Endothelial cell (in vitro differentiated cells): ENCODE measurements around the gene C6orf163. TPM values are rescaled to one million over a fixed set of nuclear protein-coding genes. Genes with fewer than 3 reads are reported as not detected.
A peak's percentile ranks its signal among the peaks of the same experiment; 100 is the strongest.

Source experiments
- DNase-seq: peaks from one replicate; pipeline ENCODE4 v3.0.0; 2021; ENCODE audit warnings: low spot score
- H3K27ac Mint-ChIP-seq: one replicate; pipeline ENCODE4 v1.8.0; 2021; ENCODE audit warnings: mixed read lengths, inconsistent platforms; ENCODE audit not compliant: unreplicated experiment
- H3K27me3 Mint-ChIP-seq: one replicate; pipeline ENCODE4 v1.8.0; 2021; ENCODE audit warnings: mild to moderate bottlenecking, moderate library complexity, mixed read lengths, inconsistent platforms; ENCODE audit not compliant: unreplicated experiment
- H3K36me3 Mint-ChIP-seq: one replicate; pipeline ENCODE4 v1.8.0; 2021; ENCODE audit warnings: mild to moderate bottlenecking, low read depth, mixed read lengths, inconsistent platforms; ENCODE audit not compliant: unreplicated experiment
- H3K4me1 Mint-ChIP-seq: one replicate; pipeline ENCODE4 v1.8.0; 2021; ENCODE audit warnings: mild to moderate bottlenecking, mixed read lengths, inconsistent platforms; ENCODE audit not compliant: unreplicated experiment
- H3K4me3 Mint-ChIP-seq: one replicate; pipeline ENCODE4 v1.8.0; 2021; ENCODE audit warnings: mild to moderate bottlenecking, mixed read lengths, inconsistent platforms; ENCODE audit not compliant: unreplicated experiment
- H3K9me3 Mint-ChIP-seq: one replicate; pipeline ENCODE4 v1.8.0; 2021; ENCODE audit warnings: mixed read lengths, inconsistent platforms; ENCODE audit not compliant: unreplicated experiment
- total RNA-seq: library from RNA; stranded (reverse); fragmentation: NEBNext Ultra II Directional; extraction: Animal tissue kit (Norgen Biotek cat#: 25700); gene quantifications from one replicate; pipeline ENCODE4 v1.2.1, GENCODE V29; 2021; ENCODE audit not compliant: unreplicated experiment
- TF ChIP-seq, protein P1 (sequence below): fragments of 200-600 bp; sonication (generic); IDR thresholded peaks from one replicate; pipeline ENCODE4 v1.5.0; 2021; ENCODE audit warnings: antibody characterized with exemption; ENCODE audit not compliant: unreplicated experiment

Gene C6orf163
- total RNA-seq, 1 donor from 2014 or later, result 4.0 TPM

DNA sequence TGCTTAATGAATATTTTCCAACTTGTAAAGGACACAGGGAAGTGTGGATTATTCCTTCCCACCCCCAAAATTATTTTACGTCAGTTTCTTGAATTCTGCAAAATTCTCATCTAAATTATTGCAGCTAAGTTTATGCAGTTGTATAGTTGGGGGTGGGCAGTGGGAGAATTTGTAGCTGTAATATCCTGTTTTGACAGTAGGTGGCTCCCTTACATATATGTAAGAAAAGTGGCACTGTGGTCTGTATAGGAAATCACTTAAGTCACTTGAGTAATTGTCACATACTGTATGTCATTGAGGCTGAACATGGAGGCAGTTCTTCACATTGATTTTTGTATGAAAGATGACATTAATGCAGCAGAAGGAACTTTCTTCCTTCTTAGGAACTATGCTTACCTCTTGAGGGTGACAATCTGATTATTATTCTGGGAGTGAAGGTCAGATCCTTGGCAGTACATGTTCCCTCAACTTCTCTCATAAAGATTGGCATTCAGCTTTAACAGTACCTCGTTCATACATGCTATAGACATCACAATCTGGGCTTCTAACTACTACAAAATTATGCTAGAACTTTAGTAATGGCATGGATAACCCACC is 48.5 kb downstream of the C6orf163 start:
- Mint-ChIP-seq H3K9me3 (no peaks in the 10 kb centered on the region), H3K4me1 (peaks cover 4% of the 10 kb centered on the region), H3K4me3 (no peak overlapping the region), H3K36me3 (no peaks in the 10 kb centered on the region), H3K27me3 (no peaks in the 10 kb centered on the region), H3K27ac (no peak overlapping the region)
- DNase-seq, result peak; percentile 16
- TF ChIP-seq, protein P1, sequence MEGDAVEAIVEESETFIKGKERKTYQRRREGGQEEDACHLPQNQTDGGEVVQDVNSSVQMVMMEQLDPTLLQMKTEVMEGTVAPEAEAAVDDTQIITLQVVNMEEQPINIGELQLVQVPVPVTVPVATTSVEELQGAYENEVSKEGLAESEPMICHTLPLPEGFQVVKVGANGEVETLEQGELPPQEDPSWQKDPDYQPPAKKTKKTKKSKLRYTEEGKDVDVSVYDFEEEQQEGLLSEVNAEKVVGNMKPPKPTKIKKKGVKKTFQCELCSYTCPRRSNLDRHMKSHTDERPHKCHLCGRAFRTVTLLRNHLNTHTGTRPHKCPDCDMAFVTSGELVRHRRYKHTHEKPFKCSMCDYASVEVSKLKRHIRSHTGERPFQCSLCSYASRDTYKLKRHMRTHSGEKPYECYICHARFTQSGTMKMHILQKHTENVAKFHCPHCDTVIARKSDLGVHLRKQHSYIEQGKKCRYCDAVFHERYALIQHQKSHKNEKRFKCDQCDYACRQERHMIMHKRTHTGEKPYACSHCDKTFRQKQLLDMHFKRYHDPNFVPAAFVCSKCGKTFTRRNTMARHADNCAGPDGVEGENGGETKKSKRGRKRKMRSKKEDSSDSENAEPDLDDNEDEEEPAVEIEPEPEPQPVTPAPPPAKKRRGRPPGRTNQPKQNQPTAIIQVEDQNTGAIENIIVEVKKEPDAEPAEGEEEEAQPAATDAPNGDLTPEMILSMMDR, result peak; percentile 84

DNA sequence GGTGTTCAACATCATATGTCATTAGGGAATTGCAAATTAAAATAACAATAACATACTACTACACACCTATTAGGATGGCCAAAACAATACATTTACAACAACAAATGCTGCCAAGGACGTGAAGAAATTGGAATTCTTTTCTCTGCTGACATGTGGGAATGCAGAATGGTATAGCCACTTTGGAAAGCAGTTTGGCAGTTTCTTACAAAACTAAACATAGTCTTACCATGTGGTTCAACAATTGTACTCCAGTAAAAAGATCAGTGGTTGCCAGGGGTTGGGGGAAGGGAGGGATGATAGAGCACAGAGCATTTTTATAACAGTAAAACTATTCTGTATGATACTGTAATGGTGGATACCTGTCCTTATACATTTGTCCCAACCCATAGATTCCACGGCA is 50.8 kb downstream of the C6orf163 start:
- Mint-ChIP-seq H3K27me3 (no peaks in the 10 kb centered on the region), H3K27ac (no peak overlapping the region), H3K36me3 (no peaks in the 10 kb centered on the region), H3K9me3 (no peaks in the 10 kb centered on the region), H3K4me1 (no peaks in the 10 kb centered on the region), H3K4me3 (no peak overlapping the region)
- TF ChIP-seq, protein P1, result no peak
- no peak for DNase-seq

DNA sequence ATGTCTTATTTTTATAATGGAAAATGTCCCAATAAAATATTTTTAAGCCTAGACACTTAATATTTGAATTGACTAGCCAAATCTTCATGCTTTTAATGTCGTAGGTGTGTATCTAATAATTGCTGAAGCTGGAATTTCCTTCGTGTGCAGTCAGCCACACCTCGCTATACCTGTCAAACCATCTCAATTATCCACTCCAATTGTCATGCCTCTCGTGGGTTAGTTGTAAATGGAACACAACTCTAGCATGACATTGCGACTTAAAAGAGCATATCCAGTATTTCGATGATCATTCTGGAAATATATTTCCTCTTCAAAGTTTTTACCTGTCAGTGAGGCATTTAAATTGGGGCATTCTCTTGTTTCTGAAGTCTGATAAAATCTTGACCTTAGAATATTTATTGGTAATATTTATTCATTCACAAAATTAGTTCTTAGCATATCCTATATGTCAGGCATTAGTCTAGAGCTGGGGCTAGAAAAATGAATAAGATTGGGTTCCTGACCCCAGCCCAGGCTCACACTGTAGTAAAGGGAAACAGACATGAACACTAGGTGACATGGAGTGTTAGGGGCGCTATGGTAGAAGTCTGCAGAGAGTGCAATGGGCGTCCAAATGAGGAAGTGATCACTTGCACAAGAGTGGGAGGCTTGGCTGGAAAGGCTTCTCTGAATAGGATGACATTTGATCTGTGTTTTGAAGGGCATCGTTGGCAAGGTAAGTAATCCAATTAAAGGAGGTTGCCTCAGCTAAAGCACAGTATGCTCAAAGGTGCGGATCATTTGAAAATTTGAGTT is 52.2 kb downstream of the C6orf163 start:
- H3K36me3 Mint-ChIP-seq, result no peaks in the 10 kb centered on the region
- H3K27me3 Mint-ChIP-seq, result no peaks in the 10 kb centered on the region
- TF ChIP-seq, protein P1, result no peak
- no peaks in the 10 kb centered on the region for H3K4me1 Mint-ChIP-seq
- no peaks in the 10 kb centered on the region for H3K9me3 Mint-ChIP-seq
- DNase-seq, result no peak
- H3K4me3 Mint-ChIP-seq, result no peak overlapping the region
- H3K27ac Mint-ChIP-seq, result no peak overlapping the region

DNA sequence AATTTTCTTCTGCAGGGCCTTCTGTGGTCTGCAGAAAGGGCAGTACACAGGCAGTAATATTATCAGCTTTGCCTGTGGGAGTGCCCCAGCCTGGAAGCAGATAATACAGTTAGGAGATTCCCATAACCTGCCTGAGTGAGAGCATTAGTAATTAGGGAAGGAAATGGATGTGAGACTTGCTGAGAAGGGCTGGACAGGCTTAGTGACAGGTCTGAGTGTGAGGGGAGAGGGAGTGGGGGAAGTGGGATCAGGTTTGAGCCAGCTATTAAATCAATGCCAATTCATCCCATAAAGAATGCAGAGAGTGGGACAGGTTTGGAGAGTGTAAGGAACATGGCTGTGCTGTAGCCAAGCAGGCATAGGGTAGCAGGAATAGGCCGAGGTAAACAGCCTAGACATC is 53.0 kb downstream of the C6orf163 start:
- Mint-ChIP-seq H3K4me1 (no peaks in the 10 kb centered on the region), H3K36me3 (no peaks in the 10 kb centered on the region), H3K27ac (peak overlapping the region; percentile 27), H3K4me3 (no peak overlapping the region), H3K9me3 (no peaks in the 10 kb centered on the region), H3K27me3 (no peaks in the 10 kb centered on the region)
- no peak for DNase-seq
- TF ChIP-seq, protein P1, result no peak

DNA sequence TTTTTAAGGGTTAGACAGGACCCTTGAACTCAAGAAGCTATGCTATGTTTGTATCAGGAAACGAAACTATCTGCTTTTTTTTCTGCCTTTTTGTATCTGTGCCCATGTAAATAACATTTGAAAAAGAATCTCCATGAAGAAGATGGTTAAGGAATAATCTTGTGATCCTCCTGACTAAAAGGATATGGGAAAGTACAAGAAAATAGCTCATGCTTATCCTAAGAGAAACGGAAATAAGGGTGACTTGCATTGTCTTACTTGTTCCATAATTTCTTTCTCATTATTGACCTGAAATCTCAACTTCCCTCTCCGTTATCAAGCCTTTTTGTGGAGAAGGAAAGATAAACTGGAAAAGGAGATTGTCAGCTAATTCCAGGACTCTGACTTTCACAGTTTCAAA is 57.2 kb downstream of the C6orf163 start:
- TF ChIP-seq, protein P1, result no peak
- no peaks in the 10 kb centered on the region for H3K36me3 Mint-ChIP-seq
- H3K4me3 Mint-ChIP-seq, result no peak overlapping the region
- H3K27me3 Mint-ChIP-seq, result no peaks in the 10 kb centered on the region
- H3K9me3 Mint-ChIP-seq, result no peaks in the 10 kb centered on the region
- H3K27ac Mint-ChIP-seq, result no peak overlapping the region
- H3K4me1 Mint-ChIP-seq, result no peaks in the 10 kb centered on the region
- no peak for DNase-seq
